HepG2 (cell line): ENCODE data around the gene PNPLA2. TPM values are rescaled to one million over a fixed set of nuclear protein-coding genes. Genes with fewer than 3 reads are reported as not detected.

Experiments
- ARID4A ChIP-seq: sonication (generic); formaldehyde crosslinking; IDR thresholded peaks from 2 replicates; pipeline ENCODE4 v1.5.0; 2020; ENCODE audit warnings: mild to moderate bottlenecking, missing genetic modification reagents, borderline replicate concordance
- ATAD3A ChIP-seq: sonication (generic); formaldehyde crosslinking; IDR thresholded peaks from 2 replicates; pipeline ENCODE4 v1.4.0; 2020; ENCODE audit warnings: missing genetic modification reagents
- CBX2 ChIP-seq, 2 experiments: fragments of 200-600 bp in 1 of 2; sonication (generic); formaldehyde crosslinking in 1 of 2; IDR thresholded peaks; 2 replicates each; pipeline versions ENCODE4 v1.7.0 to v1.8.1; 2018 to 2022; ENCODE audit warnings: low read depth in 2 of 2, low read length in 1 of 2, mild to moderate bottlenecking in 1 of 2, missing genetic modification reagents in 1 of 2
- CENPBD1 ChIP-seq: sonication (generic); formaldehyde crosslinking; IDR thresholded peaks from 2 replicates; pipeline ENCODE4 v1.8.0; 2022; ENCODE audit warnings: missing genetic modification reagents, low read depth, mild to moderate bottlenecking, borderline replicate concordance
- DNMT1 ChIP-seq: sonication (generic); formaldehyde crosslinking; IDR thresholded peaks from 2 replicates; pipeline ENCODE4 v1.5.1; 2020; ENCODE audit warnings: mild to moderate bottlenecking, missing genetic modification reagents
- NR2F6 ChIP-seq, 2 experiments: IDR thresholded peaks; 2 replicates each; pipeline ENCODE4 v1.6.1; 2016; ENCODE audit warnings: antibody characterized with exemption in 1 of 2, mild to moderate bottlenecking in 1 of 2
- RARA ChIP-seq: IDR thresholded peaks from 2 replicates; pipeline ENCODE4 v1.6.1; 2016; ENCODE audit warnings: missing genetic modification reagents, missing compliant biosample characterization
- SSRP1 ChIP-seq: IDR thresholded peaks from 2 replicates; pipeline ENCODE4 v1.6.1; 2016; ENCODE audit warnings: control low read depth
- XRCC5 ChIP-seq: fragments of 200-400 bp; formaldehyde crosslinking; optimal IDR thresholded peaks from 2 replicates; pipeline ENCODE3; 2017; ENCODE audit warnings: mild to moderate bottlenecking, low read length
- ZFX ChIP-seq: sonication (generic); formaldehyde crosslinking; IDR thresholded peaks from 2 replicates; pipeline ENCODE4 v1.4.0; 2020; ENCODE audit warnings: mild to moderate bottlenecking, low read depth, missing genetic modification reagents, moderate library complexity
- ZGPAT ChIP-seq: IDR thresholded peaks from 2 replicates; pipeline ENCODE4 v1.6.1; 2016; ENCODE audit warnings: mild to moderate bottlenecking
- ZNF136 ChIP-seq: sonication (generic); formaldehyde crosslinking; IDR thresholded peaks from 2 replicates; pipeline ENCODE4 v1.8.1; 2022; ENCODE audit warnings: low read depth, mild to moderate bottlenecking, moderate library complexity, missing genetic modification reagents
- ZNF260 ChIP-seq: sonication (generic); formaldehyde crosslinking; IDR thresholded peaks from 2 replicates; pipeline ENCODE4 v1.4.0; 2020; ENCODE audit warnings: missing genetic modification reagents, low read depth, mild to moderate bottlenecking, borderline replicate concordance
- ZNF549 ChIP-seq: sonication (generic); formaldehyde crosslinking; IDR thresholded peaks from 2 replicates; pipeline ENCODE4 v1.5.0; 2020; ENCODE audit warnings: missing genetic modification reagents
- ZNF646 ChIP-seq: sonication (generic); formaldehyde crosslinking; IDR thresholded peaks from 2 replicates; pipeline ENCODE4 v1.9.0; 2021; ENCODE audit warnings: mild to moderate bottlenecking, missing genetic modification reagents
- ZNF879 ChIP-seq: sonication (generic); formaldehyde crosslinking; IDR thresholded peaks from 2 replicates; pipeline ENCODE4 v1.8.1; 2023; ENCODE audit warnings: missing genetic modification reagents
- polyA plus RNA-seq, 8 experiments: library from polyadenylated mRNA; depleted of rRNA in 3 of 8; stranded (reverse) in 7 of 8; unstranded in 1 of 8; fragments of >200 nt; fragmentation: Illumina TruSeq in 4 of 8; extraction: Trizol in 4 of 8; gene quantifications; 2 replicates each; pipeline versions ENCODE4 v1.2.1 to v1.2.3, GENCODE V29; 2011 to 2016; ENCODE audit warnings: low read depth in 4 of 8, missing spikeins in 1 of 8, mixed read lengths in 1 of 8; ENCODE audit not compliant: insufficient read depth in 1 of 8
- total RNA-seq, 5 experiments: library from RNA; depleted of rRNA; stranded (reverse); fragments of >200 nt; fragmentation: Illumina TruSeq; extraction: Trizol; gene quantifications; 2 replicates each; pipeline ENCODE4 v1.2.3, GENCODE V29; 2016; ENCODE audit warnings: low read depth in 1 of 5

PNPLA2 gene
- total and polyA plus RNA-seq, 2 of the 13 experiments (the other 11 are each of a cell fraction or from before 2014, with no cell fraction given), result 10.5 to 43.2 TPM

GRCh38 chr11:809287-810039, 9.3 kb upstream of the PNPLA2 start, which contains the start of gene RPLP2 (continued):
- TF ChIP-seq ZNF646 (CRISPR knock-in tag), result no peak
- no peak for TF ChIP-seq CBX2 (IDR thresholded peaks at IDR 0.05; ENCODE audit: low read depth, low read length)
- TF ChIP-seq CBX2 (CRISPR knock-in tag; IDR thresholded peaks at IDR 0.05; ENCODE audit: low read depth), result no peak
- TF ChIP-seq ZGPAT (CRISPR knock-in tag), result peak; percentile 84
- TF ChIP-seq CENPBD1, result no peak; the same call in 1 of the 2 replicates
- TF ChIP-seq ARID4A (CRISPR knock-in tag), result peak; percentile 97
- TF ChIP-seq DNMT1 (CRISPR knock-in tag), result 0 out of 2 replicates have a peak, but pooled peaks have one; percentile 29
- TF ChIP-seq NR2F6 (IDR thresholded peaks at IDR 0.05), result no peak
- 0 out of 2 replicates have a peak, but pooled peaks have one; percentile 5 for TF ChIP-seq NR2F6 (CRISPR knock-in tag; IDR thresholded peaks at IDR 0.05)
- no peak for TF ChIP-seq ZNF879
- TF ChIP-seq ZNF260 (CRISPR knock-in tag), result no peak
- peak; percentile 85 for TF ChIP-seq ZNF136 (CRISPR knock-in tag)
- no peak for TF ChIP-seq ZNF549
- TF ChIP-seq XRCC5, result peak; percentile 72
- TF ChIP-seq RARA (CRISPR knock-in tag), result peak; percentile 18; the same call in 1 of the 2 replicates
- TF ChIP-seq SSRP1 (CRISPR knock-in tag), result no peak
- TF ChIP-seq ZFX (CRISPR knock-in tag), result peak; percentile 100
- TF ChIP-seq ATAD3A, result no peak
